OCI-LY1 (cell line): Measurements from ENCODE around the gene PGA3.
"Not testable (repeated sequence)": the region's sequence is repeated elsewhere in the genome, so short reads cannot be mapped to it uniquely, and the experiment has no call there.

Experiments
- H2AFZ ChIP-seq: fragments of 200-600 bp; sonication (generic), shearing (Covaris generic); 2 replicates; pipeline ENCODE4 v1.6.0; 2014; ENCODE audit warnings: antibody characterized with exemption, mild to moderate bottlenecking, low read length
- H3F3A ChIP-seq: fragments of 200-600 bp; sonication (generic), shearing (Covaris generic); 2 replicates; pipeline ENCODE4 v1.6.0; 2014; ENCODE audit warnings: mild to moderate bottlenecking, antibody characterized with exemption, low read length, moderate library complexity; ENCODE audit not compliant: insufficient read depth
- H3K27ac ChIP-seq: fragments of 200-600 bp; sonication (generic); 2 replicates; pipeline ENCODE4 v1.5.1; 2014; ENCODE audit warnings: low read length, mixed run types, mild to moderate bottlenecking, low read depth; ENCODE audit not compliant: poor library complexity, severe bottlenecking
- H3K27me3 ChIP-seq: fragments of 200-600 bp; sonication (generic); 2 replicates; pipeline ENCODE4 v1.6.0; 2014; ENCODE audit warnings: antibody characterized with exemption, mild to moderate bottlenecking, low read length, moderate library complexity; ENCODE audit not compliant: insufficient read depth
- H3K36me3 ChIP-seq: fragments of 200-600 bp; sonication (generic); 2 replicates; pipeline ENCODE4 v1.6.1; 2014; ENCODE audit warnings: mild to moderate bottlenecking, antibody characterized with exemption, low read length, moderate library complexity, mixed read lengths; ENCODE audit not compliant: insufficient read depth
- H3K4me1 ChIP-seq: fragments of 200-600 bp; sonication (generic); 2 replicates; pipeline ENCODE4 v1.5.1; 2014; ENCODE audit warnings: mild to moderate bottlenecking, low read length, moderate library complexity; ENCODE audit not compliant: insufficient read depth, severe bottlenecking
- H3K4me2 ChIP-seq: fragments of 200-600 bp; sonication (generic), shearing (Covaris generic); 2 replicates; pipeline ENCODE4 v1.6.1; 2014; ENCODE audit warnings: low read length
- H3K4me3 ChIP-seq: fragments of 200-600 bp; sonication (generic); 2 replicates; pipeline ENCODE4 v1.5.1; 2014; ENCODE audit warnings: low read length, low read depth, mild to moderate bottlenecking, mixed read lengths; ENCODE audit not compliant: poor library complexity, severe bottlenecking
- H3K79me2 ChIP-seq: fragments of 200-600 bp; shearing (Covaris generic); 2 replicates; pipeline ENCODE4 v1.6.1; 2016; ENCODE audit warnings: mixed run types, low read length, mixed read lengths; ENCODE audit not compliant: insufficient read depth
- H3K9ac ChIP-seq: fragments of 200-600 bp; sonication (generic), shearing (Covaris generic); 2 replicates; pipeline ENCODE4 v1.6.1; 2014; ENCODE audit warnings: mild to moderate bottlenecking, low read length, mixed read lengths
- H3K9me2 ChIP-seq: fragments of 200-600 bp; sonication (generic), shearing (Covaris generic); 2 replicates; pipeline ENCODE4 v1.6.1; 2014; ENCODE audit warnings: low read depth, mild to moderate bottlenecking, low read length, mixed read lengths
- H3K9me3 ChIP-seq: fragments of 200-600 bp; shearing (Covaris generic); 2 replicates; pipeline ENCODE4 v1.6.1; 2014; ENCODE audit warnings: low read length, mixed read lengths
- H4K20me1 ChIP-seq: fragments of 200-600 bp; sonication (generic), shearing (Covaris generic); 2 replicates; pipeline ENCODE4 v1.6.0; 2016; ENCODE audit warnings: mild to moderate bottlenecking, low read length; ENCODE audit not compliant: insufficient read depth
- CTCF ChIP-seq: fragments of 200-600 bp; sonication (generic), shearing (Covaris generic); IDR thresholded peaks from 2 replicates; pipeline ENCODE4 v1.5.1; 2017; ENCODE audit warnings: mild to moderate bottlenecking, antibody characterized with exemption, low read length, moderate library complexity, mixed read lengths
- EZH2 ChIP-seq: fragments of 200-600 bp; sonication (generic), shearing (Covaris generic); IDR thresholded peaks from 2 replicates; pipeline ENCODE4 v1.8.0; 2017; ENCODE audit warnings: borderline replicate concordance, mixed run types, mild to moderate bottlenecking, antibody characterized with exemption, low read length, moderate library complexity, mixed read lengths

Gene PGA3

GRCh38 chr11:61202950-61203746, at the start of gene PGA3:
TSS of gene PGA3 (plus strand) at chr11:61203515. CDS start at chr11:61203565, 50 bp downstream.
- not testable (repeated sequence) for H3K36me3 ChIP-seq, H3K4me3 ChIP-seq, H3F3A ChIP-seq, H3K79me2 ChIP-seq, H3K9me2 ChIP-seq, H3K27ac ChIP-seq, H2AFZ ChIP-seq, H3K4me1 ChIP-seq, H3K9me3 ChIP-seq, H4K20me1 ChIP-seq, H3K9ac ChIP-seq, H3K27me3 ChIP-seq, H3K4me2 ChIP-seq

GRCh38 chr11:61153593-61154095, 49.7 kb upstream of the PGA3 start:
- no peak overlapping the region for H3K4me2 ChIP-seq
- H2AFZ ChIP-seq = no peak overlapping the region
- no peaks in the 10 kb centered on the region for H4K20me1 ChIP-seq
- no peaks in the 10 kb centered on the region for H3K9me2 ChIP-seq
- no peaks in the 10 kb centered on the region for H3K4me1 ChIP-seq
- H3K4me3 ChIP-seq = no peak overlapping the region
- H3K36me3 ChIP-seq = peaks cover 11% of the 10 kb centered on the region
- no peak overlapping the region for H3K27ac ChIP-seq
- H3K9ac ChIP-seq = no peak overlapping the region
- H3K9me3 ChIP-seq = peaks cover 16% of the 10 kb centered on the region
- H3K79me2 ChIP-seq = no peaks in the 10 kb centered on the region
- TF ChIP-seq EZH2 (no peak), CTCF (no peak)
- peaks cover 6% of the 10 kb centered on the region; the same call in 1 of the 2 replicates for H3F3A ChIP-seq
- no peaks in the 10 kb centered on the region for H3K27me3 ChIP-seq

GRCh38 chr11:61154528-61154927, 48.8 kb upstream of the PGA3 start:
- no peaks in the 10 kb centered on the region for H3K4me1 ChIP-seq
- peaks cover 6% of the 10 kb centered on the region; the same call in 1 of the 2 replicates for H3F3A ChIP-seq
- no peaks in the 10 kb centered on the region for H4K20me1 ChIP-seq

More at GRCh38 chr11:61154528-61154927, 48.8 kb upstream of the PGA3 start:
- Histone ChIP-seq H3K36me3 (peaks cover 11% of the 10 kb centered on the region), H2AFZ (no peak overlapping the region), H3K9me2 (no peaks in the 10 kb centered on the region), H3K27me3 (no peaks in the 10 kb centered on the region), H3K27ac (no peak overlapping the region), H3K9me3 (peaks cover 16% of the 10 kb centered on the region), H3K9ac (no peak overlapping the region), H3K4me2 (no peak overlapping the region), H3K79me2 (no peaks in the 10 kb centered on the region), H3K4me3 (no peak overlapping the region)
- TF ChIP-seq CTCF (no peak), EZH2 (no peak)
